OCI-LY3 (cell line): ENCODE results near the gene SLC10A4.

Source experiments
- H2AFZ ChIP-seq: fragments of 200-600, 300-600 bp; shearing (Covaris generic); 2 replicates; pipeline ENCODE4 v1.6.0; 2014; ENCODE audit warnings: antibody characterized with exemption, low read depth, low read length
- H3K27ac ChIP-seq: fragments of 200-600, 300-600 bp; sonication (generic); 2 replicates; pipeline ENCODE4 v1.5.1; 2014; ENCODE audit warnings: mild to moderate bottlenecking, low read length, moderate library complexity, mixed read lengths
- H3K27me3 ChIP-seq: fragments of 200-600, 300-600 bp; sonication (generic); 2 replicates; pipeline ENCODE4 v1.6.1; 2014; ENCODE audit warnings: low read depth, low read length, mixed read lengths
- H3K36me3 ChIP-seq: fragments of 200-600, 300-600 bp; sonication (generic); replicated peaks from 2 replicates; pipeline ENCODE3; 2014; ENCODE audit warnings: low read depth, low read length, mixed read lengths
- H3K4me1 ChIP-seq: fragments of 300-600, 200-600 bp; sonication (generic); 2 replicates; pipeline ENCODE4 v1.6.1; 2014; ENCODE audit warnings: low read length, mixed read lengths
- H3K4me2 ChIP-seq: fragments of 200-600, 300-600 bp; sonication (generic); 2 replicates; pipeline ENCODE4 v1.6.1; 2014; ENCODE audit warnings: low read length, mixed read lengths
- H3K4me3 ChIP-seq: fragments of 300-600, 200-600 bp; sonication (generic); 2 replicates; pipeline ENCODE4 v1.5.1; 2014; ENCODE audit warnings: antibody characterized with exemption, mild to moderate bottlenecking, low read length, moderate library complexity
- H3K79me2 ChIP-seq: fragments of 300-600, 200-600 bp; shearing (Covaris generic); 2 replicates; pipeline ENCODE4 v1.6.1; 2014; ENCODE audit warnings: mild to moderate bottlenecking, low read length, mixed read lengths
- H3K9ac ChIP-seq: fragments of 300-600, 200-600 bp; shearing (Covaris generic); 2 replicates; pipeline ENCODE4 v1.6.0; 2014; ENCODE audit warnings: mild to moderate bottlenecking, low read length, moderate library complexity
- H3K9me3 ChIP-seq: fragments of 200-600, 300-600 bp; shearing (Covaris generic); 2 replicates; pipeline ENCODE4 v1.6.1; 2014; ENCODE audit warnings: low read length, mixed read lengths; ENCODE audit not compliant: insufficient read depth
- H4K20me1 ChIP-seq: fragments of 200-600, 300-600 bp; sonication (generic); 2 replicates; pipeline ENCODE4 v1.6.1; 2016; ENCODE audit warnings: low read length, mixed read lengths; ENCODE audit not compliant: insufficient read depth
- EZH2phosphoT487 ChIP-seq: fragments of 200-600 bp; shearing (Covaris generic); IDR thresholded peaks from 2 replicates; pipeline ENCODE4 v1.6.1; 2018; ENCODE audit warnings: antibody characterized with exemption, mixed run types, low read depth
- TF ChIP-seq, protein P1 (sequence below): fragments of 200-600, 300-600 bp; sonication (generic); IDR thresholded peaks from 2 replicates; pipeline ENCODE4 v1.5.1; 2014; ENCODE audit warnings: antibody characterized with exemption, low read length, low read depth

SLC10A4 gene

GRCh38 chr4:48509543-48509942, 26.4 kb downstream of the SLC10A4 start:
- peaks cover 3% of the 10 kb centered on the region for H3K4me1 ChIP-seq
- no peaks in the 10 kb centered on the region for H3K79me2 ChIP-seq
- no peaks in the 10 kb centered on the region for H3K27me3 ChIP-seq
- no peak overlapping the region for H2AFZ ChIP-seq
- no peak overlapping the region for H3K4me2 ChIP-seq
- no peak for TF ChIP-seq EZH2phosphoT487
- TF ChIP-seq, protein P1, sequence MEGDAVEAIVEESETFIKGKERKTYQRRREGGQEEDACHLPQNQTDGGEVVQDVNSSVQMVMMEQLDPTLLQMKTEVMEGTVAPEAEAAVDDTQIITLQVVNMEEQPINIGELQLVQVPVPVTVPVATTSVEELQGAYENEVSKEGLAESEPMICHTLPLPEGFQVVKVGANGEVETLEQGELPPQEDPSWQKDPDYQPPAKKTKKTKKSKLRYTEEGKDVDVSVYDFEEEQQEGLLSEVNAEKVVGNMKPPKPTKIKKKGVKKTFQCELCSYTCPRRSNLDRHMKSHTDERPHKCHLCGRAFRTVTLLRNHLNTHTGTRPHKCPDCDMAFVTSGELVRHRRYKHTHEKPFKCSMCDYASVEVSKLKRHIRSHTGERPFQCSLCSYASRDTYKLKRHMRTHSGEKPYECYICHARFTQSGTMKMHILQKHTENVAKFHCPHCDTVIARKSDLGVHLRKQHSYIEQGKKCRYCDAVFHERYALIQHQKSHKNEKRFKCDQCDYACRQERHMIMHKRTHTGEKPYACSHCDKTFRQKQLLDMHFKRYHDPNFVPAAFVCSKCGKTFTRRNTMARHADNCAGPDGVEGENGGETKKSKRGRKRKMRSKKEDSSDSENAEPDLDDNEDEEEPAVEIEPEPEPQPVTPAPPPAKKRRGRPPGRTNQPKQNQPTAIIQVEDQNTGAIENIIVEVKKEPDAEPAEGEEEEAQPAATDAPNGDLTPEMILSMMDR = no peak
- peaks cover 40% of the 10 kb centered on the region for H3K36me3 ChIP-seq
- H3K27ac ChIP-seq = no peak overlapping the region
- no peak overlapping the region for H3K4me3 ChIP-seq
- no peak overlapping the region for H3K9ac ChIP-seq
- no peaks in the 10 kb centered on the region for H3K9me3 ChIP-seq
- no peaks in the 10 kb centered on the region for H4K20me1 ChIP-seq

GRCh38 chr4:48518143-48518542, 35.0 kb downstream of the SLC10A4 start:
- TF ChIP-seq, protein P1 = no peak
- no peak for TF ChIP-seq EZH2phosphoT487
- Histone ChIP-seq H3K36me3 (peaks cover 47% of the 10 kb centered on the region), H4K20me1 (no peaks in the 10 kb centered on the region)

DNA sequence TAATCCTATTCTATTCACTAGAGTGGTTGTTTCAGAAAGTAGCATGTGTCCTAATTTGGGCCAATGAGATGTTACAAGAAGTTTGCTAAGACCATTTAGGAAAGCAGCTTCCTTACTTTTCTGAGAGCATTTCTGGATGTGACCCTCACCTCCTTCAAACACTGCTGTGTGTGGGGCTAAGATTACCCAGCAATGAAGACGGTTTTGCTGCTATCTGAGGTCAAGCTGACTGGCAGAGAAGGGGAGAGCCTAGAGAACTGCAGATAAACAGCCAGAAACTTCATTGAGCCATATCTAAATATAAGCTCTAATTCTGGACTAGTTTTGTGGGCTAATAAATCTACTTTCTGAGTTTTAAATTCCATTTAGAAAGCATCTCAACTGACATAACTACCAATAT, 43.3 kb downstream of the SLC10A4 start:
- H3K36me3 ChIP-seq = peaks cover 48% of the 10 kb centered on the region
- no peak overlapping the region for H2AFZ ChIP-seq
- no peaks in the 10 kb centered on the region for H3K79me2 ChIP-seq
- TF ChIP-seq, protein P1 = no peak
- TF ChIP-seq EZH2phosphoT487 = no peak
- no peak overlapping the region for H3K4me3 ChIP-seq
- no peak overlapping the region for H3K27ac ChIP-seq
- no peaks in the 10 kb centered on the region for H3K4me1 ChIP-seq
- H3K9me3 ChIP-seq = no peaks in the 10 kb centered on the region
- no peaks in the 10 kb centered on the region for H4K20me1 ChIP-seq
- no peak overlapping the region for H3K4me2 ChIP-seq
- no peak overlapping the region for H3K9ac ChIP-seq
- H3K27me3 ChIP-seq = no peaks in the 10 kb centered on the region

More at GRCh38 chr4:48518143-48518542, 35.0 kb downstream of the SLC10A4 start:
- no peaks in the 10 kb centered on the region for H3K4me1 ChIP-seq
- H3K79me2 ChIP-seq = no peaks in the 10 kb centered on the region
- H3K27ac ChIP-seq = no peak overlapping the region
- H3K4me2 ChIP-seq = no peak overlapping the region
- H2AFZ ChIP-seq = no peak overlapping the region
- H3K27me3 ChIP-seq = no peaks in the 10 kb centered on the region
- no peak overlapping the region for H3K9ac ChIP-seq
- H3K4me3 ChIP-seq = no peak overlapping the region
- no peaks in the 10 kb centered on the region for H3K9me3 ChIP-seq

DNA sequence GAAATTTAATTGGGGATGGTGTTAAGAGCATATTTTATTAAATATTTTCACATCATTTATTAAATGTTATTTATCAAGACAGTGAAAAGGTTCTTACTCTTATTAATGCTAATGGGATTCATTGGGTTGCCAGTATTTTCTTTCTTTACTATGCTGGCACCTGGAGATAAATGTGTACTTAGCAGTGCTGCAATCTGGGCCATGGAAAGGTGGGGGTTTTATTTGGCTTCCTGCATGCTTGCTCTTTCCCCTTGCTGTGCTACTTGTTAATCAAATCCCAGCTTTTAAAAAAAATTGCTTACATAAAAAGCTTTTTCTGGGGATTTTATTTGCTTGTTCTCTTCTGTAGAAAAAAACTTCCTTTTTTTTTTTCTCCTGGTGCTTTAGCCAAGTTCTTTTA, 55.2 kb downstream of the SLC10A4 start:
- Histone ChIP-seq H3K9ac (no peak overlapping the region), H3K79me2 (no peaks in the 10 kb centered on the region), H3K9me3 (no peaks in the 10 kb centered on the region), H3K27ac (no peak overlapping the region), H3K4me2 (no peak overlapping the region), H4K20me1 (no peaks in the 10 kb centered on the region), H2AFZ (no peak overlapping the region), H3K4me3 (no peak overlapping the region), H3K4me1 (no peaks in the 10 kb centered on the region), H3K36me3 (peaks cover 24% of the 10 kb centered on the region), H3K27me3 (no peaks in the 10 kb centered on the region)
- TF ChIP-seq, protein P1 = no peak
- no peak for TF ChIP-seq EZH2phosphoT487
